ENCODE measurements around the gene NFIC. TPM values are rescaled to one million over a fixed set of nuclear protein-coding genes. Genes with fewer than 3 reads are reported as not detected.

Gene NFIC
- 100 to 1,000 TPM; 186 to 219 (median 211) TPM for total RNA-seq (2021; fragmentation: NEBNext Ultra II Directional; extraction: Animal tissue kit (Norgen Biotek cat#: 25700))
- long read RNA-seq, full-length matches to known transcripts: 150 of 217 reads
- long read RNA-seq, partial matches to known transcripts: 16 of 217 reads
- long read RNA-seq, other reads (novel, unspliced or antisense): 51 of 217 reads

DNA sequence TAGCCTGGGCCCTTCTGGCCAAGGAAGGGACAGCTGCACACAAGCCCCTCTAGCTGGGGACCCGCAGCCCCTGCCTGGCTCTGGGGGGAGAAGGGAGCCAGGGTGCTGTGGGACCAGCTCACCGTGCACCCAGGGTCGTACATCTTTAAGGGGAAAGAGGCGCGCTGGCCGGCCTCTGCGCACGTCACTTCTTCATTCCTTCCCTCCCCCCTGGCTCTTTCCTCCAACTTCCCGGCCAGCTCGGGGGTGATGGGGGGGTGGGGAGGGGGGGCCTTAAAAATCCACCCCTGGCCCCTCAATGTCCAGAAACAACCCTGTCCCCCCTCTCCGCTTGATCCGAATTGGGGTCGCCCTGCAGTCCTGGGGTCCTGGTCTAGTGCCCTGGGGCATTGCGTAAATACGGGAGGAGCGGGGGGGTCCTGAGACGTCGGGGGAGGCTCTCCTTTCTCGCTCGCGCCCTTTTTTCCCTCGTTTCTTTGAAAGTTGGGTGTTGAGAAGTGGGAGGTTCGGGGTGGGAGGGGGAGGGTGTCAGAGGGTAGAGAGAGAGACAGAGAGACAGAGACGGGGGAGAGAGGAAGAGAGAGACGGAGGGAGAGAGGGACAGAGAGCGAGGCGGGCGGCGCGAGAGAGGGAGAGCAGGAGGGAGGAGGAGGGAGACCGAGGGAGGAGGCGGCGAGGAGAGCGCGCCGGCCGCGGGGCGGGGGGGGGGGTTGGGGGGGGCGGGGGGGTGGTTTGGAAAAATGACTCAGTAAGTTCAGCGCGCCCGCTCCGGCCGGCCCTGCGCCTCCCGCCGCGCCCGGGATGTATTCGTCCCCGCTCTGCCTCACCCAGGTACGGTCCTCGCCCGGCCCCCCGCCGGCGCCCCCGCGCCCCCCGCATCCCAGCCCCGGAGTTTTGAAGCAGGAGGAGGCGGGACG, at the start of gene NFIC:
NFIC (plus strand) TSS at position 748 of the 917 bp plus-strand sequence; CDS start at position 802, 54 bp downstream.
- Mint-ChIP-seq H3K4me3 (peak within 1 kb of the TSS; percentile 88), H3K36me3 (ENCODE audit: low read depth) (no peaks in the 10 kb centered on the region), H3K9me3 (no peaks in the 10 kb centered on the region), H3K4me1 (ENCODE audit: low read depth) (peaks cover 61% of the 10 kb centered on the region), H3K27ac (peak within 1 kb of the TSS; percentile 87), H3K27me3 (ENCODE audit: insufficient read depth) (peaks cover 4% of the 10 kb centered on the region; the same call in 1 of the 2 replicates)
- TF ChIP-seq, protein P1, sequence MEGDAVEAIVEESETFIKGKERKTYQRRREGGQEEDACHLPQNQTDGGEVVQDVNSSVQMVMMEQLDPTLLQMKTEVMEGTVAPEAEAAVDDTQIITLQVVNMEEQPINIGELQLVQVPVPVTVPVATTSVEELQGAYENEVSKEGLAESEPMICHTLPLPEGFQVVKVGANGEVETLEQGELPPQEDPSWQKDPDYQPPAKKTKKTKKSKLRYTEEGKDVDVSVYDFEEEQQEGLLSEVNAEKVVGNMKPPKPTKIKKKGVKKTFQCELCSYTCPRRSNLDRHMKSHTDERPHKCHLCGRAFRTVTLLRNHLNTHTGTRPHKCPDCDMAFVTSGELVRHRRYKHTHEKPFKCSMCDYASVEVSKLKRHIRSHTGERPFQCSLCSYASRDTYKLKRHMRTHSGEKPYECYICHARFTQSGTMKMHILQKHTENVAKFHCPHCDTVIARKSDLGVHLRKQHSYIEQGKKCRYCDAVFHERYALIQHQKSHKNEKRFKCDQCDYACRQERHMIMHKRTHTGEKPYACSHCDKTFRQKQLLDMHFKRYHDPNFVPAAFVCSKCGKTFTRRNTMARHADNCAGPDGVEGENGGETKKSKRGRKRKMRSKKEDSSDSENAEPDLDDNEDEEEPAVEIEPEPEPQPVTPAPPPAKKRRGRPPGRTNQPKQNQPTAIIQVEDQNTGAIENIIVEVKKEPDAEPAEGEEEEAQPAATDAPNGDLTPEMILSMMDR (IDR thresholded peaks at IDR 0.05): no peak
- DNase-seq: peak; percentile 83

DNA sequence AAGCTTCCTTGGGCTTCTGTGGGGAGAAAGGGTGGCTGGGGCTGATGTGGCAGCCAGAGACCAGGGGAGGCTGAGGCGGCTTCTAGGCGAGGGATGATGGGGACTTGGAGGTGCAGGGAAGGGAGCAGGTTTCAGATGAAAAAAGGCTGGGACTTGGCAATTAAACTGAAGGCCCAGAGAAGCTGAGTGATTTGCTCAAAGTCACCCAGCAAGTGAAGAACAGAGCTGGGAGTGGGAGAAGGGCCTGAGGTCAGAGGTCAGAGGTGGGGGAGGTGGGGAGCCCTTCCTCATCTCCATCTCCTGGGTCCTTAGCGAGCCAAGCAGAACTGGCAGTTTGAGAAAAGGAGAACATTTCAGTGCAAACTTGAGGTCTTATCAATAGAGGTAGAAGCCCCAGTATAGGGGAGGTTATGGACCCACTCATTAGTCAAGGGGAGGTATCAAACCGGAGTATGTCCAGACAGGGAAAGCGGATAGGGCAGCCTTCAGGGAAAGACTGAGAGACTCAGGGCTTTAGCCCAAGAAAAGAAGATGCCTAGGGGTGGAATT, 49.6 kb upstream of the NFIC start:
- no peak overlapping the region for H3K27ac Mint-ChIP-seq
- DNase-seq: no peak
- H3K9me3 Mint-ChIP-seq: no peaks in the 10 kb centered on the region
- H3K27me3 Mint-ChIP-seq (ENCODE audit: insufficient read depth): peaks cover 19% of the 10 kb centered on the region
- H3K4me3 Mint-ChIP-seq: no peak overlapping the region
- TF ChIP-seq, protein P1 (IDR thresholded peaks at IDR 0.05): no peak
- peaks cover 9% of the 10 kb centered on the region for H3K4me1 Mint-ChIP-seq (ENCODE audit: low read depth)
- H3K36me3 Mint-ChIP-seq (ENCODE audit: low read depth): no peaks in the 10 kb centered on the region

GRCh38 chr19:3319643-3320353, 46.6 kb upstream of the NFIC start:
- Mint-ChIP-seq H3K36me3 (ENCODE audit: low read depth) (no peaks in the 10 kb centered on the region), H3K4me1 (ENCODE audit: low read depth) (peaks cover 9% of the 10 kb centered on the region), H3K9me3 (no peaks in the 10 kb centered on the region), H3K4me3 (peak overlapping the region; percentile 29; the same call in 1 of the 2 replicates), H3K27ac (no peak overlapping the region), H3K27me3 (ENCODE audit: insufficient read depth) (peaks cover 14% of the 10 kb centered on the region)
- peak; percentile 30 for DNase-seq
- TF ChIP-seq, protein P1 (IDR thresholded peaks at IDR 0.05): no peak

- TF ChIP-seq, protein P1 (IDR thresholded peaks at IDR 0.05): no peak
- Mint-ChIP-seq H3K36me3 (ENCODE audit: low read depth) (no peaks in the 10 kb centered on the region), H3K4me3 (no peak overlapping the region), H3K4me1 (ENCODE audit: low read depth) (peaks cover 9% of the 10 kb centered on the region), H3K27me3 (ENCODE audit: insufficient read depth) (peaks cover 16% of the 10 kb centered on the region), H3K27ac (no peak overlapping the region), H3K9me3 (no peaks in the 10 kb centered on the region)
- no peak for DNase-seq
Measured at GRCh38 chr19:3320354-3320670, 46.1 kb upstream of the NFIC start.

GRCh38 chr19:3320853-3321252, 45.5 kb upstream of the NFIC start:
- H3K4me1 Mint-ChIP-seq (ENCODE audit: low read depth): peaks cover 9% of the 10 kb centered on the region
- H3K36me3 Mint-ChIP-seq (ENCODE audit: low read depth): no peaks in the 10 kb centered on the region
- no peaks in the 10 kb centered on the region for H3K9me3 Mint-ChIP-seq
- DNase-seq: no peak
- no peak overlapping the region for H3K27ac Mint-ChIP-seq
- TF ChIP-seq, protein P1 (IDR thresholded peaks at IDR 0.05): no peak
- H3K4me3 Mint-ChIP-seq: no peak overlapping the region
- peaks cover 16% of the 10 kb centered on the region for H3K27me3 Mint-ChIP-seq (ENCODE audit: insufficient read depth)
